Measurements from ENCODE around the gene DLG4.

Gene DLG4

GRCh38 chr17:7224110-7224509 is 4.5 kb upstream of the DLG4 start:
- H3K9me2 ChIP-seq (replicated peaks; ENCODE audit: low read depth, low read length): no peaks in the 10 kb centered on the region
- TF ChIP-seq CTCF (conservative IDR thresholded peaks at IDR 0.05; ENCODE audit: low read length) (no peak), EZH2phosphoT487 (IDR thresholded peaks at IDR 0.05; ENCODE audit: borderline replicate concordance) (no peak)
- H4K20me1 ChIP-seq (ENCODE audit: insufficient read depth, low read length, poor library complexity, severe bottlenecking): peaks cover 13% of the 10 kb centered on the region
- no peak overlapping the region for H3K4me2 ChIP-seq (ENCODE audit: low read depth, low read length, poor library complexity, severe bottlenecking)
- no peak overlapping the region for H3K9ac ChIP-seq (ENCODE audit: low read depth, low read length, poor library complexity, severe bottlenecking)
- H3F3A ChIP-seq (ENCODE audit: low read depth): no peaks in the 10 kb centered on the region
- no peak overlapping the region for H2AFZ ChIP-seq (ENCODE audit: low read length)
- peaks cover 10% of the 10 kb centered on the region for H3K4me1 ChIP-seq (ENCODE audit: insufficient read depth, low read length, poor library complexity, severe bottlenecking)
- no peak overlapping the region for H3K4me3 ChIP-seq (ENCODE audit: low read length, poor library complexity, severe bottlenecking)
- no peaks in the 10 kb centered on the region for H3K27me3 ChIP-seq (ENCODE audit: insufficient read depth, low read length, poor library complexity, severe bottlenecking)
- H3K79me2 ChIP-seq (ENCODE audit: insufficient read depth, low read length): peaks cover 22% of the 10 kb centered on the region; the same call in 1 of the 2 replicates
- H3K9me3 ChIP-seq (ENCODE audit: insufficient read depth, low read depth, low read length): no peaks in the 10 kb centered on the region
- peaks cover 54% of the 10 kb centered on the region; the same call in 1 of the 2 replicates for H3K36me3 ChIP-seq (ENCODE audit: insufficient read depth, low read length)

GRCh38 chr17:7223375-7223774 is 3.7 kb upstream of the DLG4 start:
- H3K79me2 ChIP-seq (ENCODE audit: insufficient read depth, low read length): peaks cover 22% of the 10 kb centered on the region; the same call in 1 of the 2 replicates
- peaks cover 48% of the 10 kb centered on the region; the same call in 1 of the 2 replicates for H3K36me3 ChIP-seq (ENCODE audit: insufficient read depth, low read length)
- H3K4me2 ChIP-seq (ENCODE audit: low read depth, low read length, poor library complexity, severe bottlenecking): no peak overlapping the region
- H3K9ac ChIP-seq (ENCODE audit: low read depth, low read length, poor library complexity, severe bottlenecking): no peak overlapping the region
- peaks cover 13% of the 10 kb centered on the region for H4K20me1 ChIP-seq (ENCODE audit: insufficient read depth, low read length, poor library complexity, severe bottlenecking)
- TF ChIP-seq EZH2phosphoT487 (IDR thresholded peaks at IDR 0.05; ENCODE audit: borderline replicate concordance) (no peak), CTCF (conservative IDR thresholded peaks at IDR 0.05; ENCODE audit: low read length) (no peak)
- no peaks in the 10 kb centered on the region for H3F3A ChIP-seq (ENCODE audit: low read depth)
- no peak overlapping the region for H3K4me3 ChIP-seq (ENCODE audit: low read length, poor library complexity, severe bottlenecking)
- H3K27me3 ChIP-seq (ENCODE audit: insufficient read depth, low read length, poor library complexity, severe bottlenecking): no peaks in the 10 kb centered on the region
- peaks cover 18% of the 10 kb centered on the region for H3K4me1 ChIP-seq (ENCODE audit: insufficient read depth, low read length, poor library complexity, severe bottlenecking)
- no peak overlapping the region for H2AFZ ChIP-seq (ENCODE audit: low read length)
- no peaks in the 10 kb centered on the region for H3K9me2 ChIP-seq (replicated peaks; ENCODE audit: low read depth, low read length)
- H3K9me3 ChIP-seq (ENCODE audit: insufficient read depth, low read depth, low read length): no peaks in the 10 kb centered on the region

- TF ChIP-seq CTCF (conservative IDR thresholded peaks at IDR 0.05; ENCODE audit: low read length) (no peak), EZH2phosphoT487 (IDR thresholded peaks at IDR 0.05; ENCODE audit: borderline replicate concordance) (no peak)
- H3K9me3 ChIP-seq (ENCODE audit: insufficient read depth, low read depth, low read length): no peaks in the 10 kb centered on the region
- no peak overlapping the region for H3K4me2 ChIP-seq (ENCODE audit: low read depth, low read length, poor library complexity, severe bottlenecking)
- peaks cover 13% of the 10 kb centered on the region for H4K20me1 ChIP-seq (ENCODE audit: insufficient read depth, low read length, poor library complexity, severe bottlenecking)
- H3K9ac ChIP-seq (ENCODE audit: low read depth, low read length, poor library complexity, severe bottlenecking): no peak overlapping the region
- H3K9me2 ChIP-seq (replicated peaks; ENCODE audit: low read depth, low read length): no peaks in the 10 kb centered on the region
- H3K79me2 ChIP-seq (ENCODE audit: insufficient read depth, low read length): peaks cover 17% of the 10 kb centered on the region; the same call in 1 of the 2 replicates
- H3F3A ChIP-seq (ENCODE audit: low read depth): no peaks in the 10 kb centered on the region
- H3K4me1 ChIP-seq (ENCODE audit: insufficient read depth, low read length, poor library complexity, severe bottlenecking): peaks cover 22% of the 10 kb centered on the region
- no peak overlapping the region for H3K4me3 ChIP-seq (ENCODE audit: low read length, poor library complexity, severe bottlenecking)
- H2AFZ ChIP-seq (ENCODE audit: low read length): no peak overlapping the region
- H3K27me3 ChIP-seq (ENCODE audit: insufficient read depth, low read length, poor library complexity, severe bottlenecking): no peaks in the 10 kb centered on the region
- H3K36me3 ChIP-seq (ENCODE audit: insufficient read depth, low read length): peaks cover 43% of the 10 kb centered on the region; the same call in 1 of the 2 replicates
Measured at GRCh38 chr17:7222972-7223292, 3.3 kb upstream of the DLG4 start.

Measured in Loucy (cell line).